ENCODE results near the gene RPS6KB2.
A peak's percentile ranks its signal among the peaks of the same experiment; 100 is the strongest.

Gene RPS6KB2

GRCh38 chr11:67437082-67437808, 9.0 kb downstream of the RPS6KB2 start, which contains the start of gene PTPRCAP:
TSS of gene PTPRCAP (minus strand) at chr11:67437682. CDS start at chr11:67437619, 63 bp downstream.
- in situ Hi-C loops (cut with HindIII; ENCODE audit: low pct_ligation_motif_present, low pct_unique_long_range_greater_than_20kb, low sequenced_read_pairs): no loop called here
- no peak for DNase-seq

GRCh38 chr11:67437809-67438157, 9.5 kb downstream of the RPS6KB2 start:
- in situ Hi-C loops (cut with HindIII; ENCODE audit: low pct_ligation_motif_present, low pct_unique_long_range_greater_than_20kb, low sequenced_read_pairs): no loop called here
- no peak for DNase-seq

GRCh38 chr11:67438158-67438902, 10.0 kb downstream of the RPS6KB2 start:
- no peak for DNase-seq
- in situ Hi-C loops (cut with HindIII; ENCODE audit: low pct_ligation_motif_present, low pct_unique_long_range_greater_than_20kb, low sequenced_read_pairs): no loop called here

GRCh38 chr11:67439321-67440228, 11.3 kb downstream of the RPS6KB2 start:
- in situ Hi-C loops (cut with HindIII; ENCODE audit: low pct_ligation_motif_present, low pct_unique_long_range_greater_than_20kb, low sequenced_read_pairs): no loop called here
- DNase-seq: peak; percentile 42

- in situ Hi-C loops (cut with HindIII; ENCODE audit: low pct_ligation_motif_present, low pct_unique_long_range_greater_than_20kb, low sequenced_read_pairs): no loop called here
- no peak for DNase-seq
Observed at GRCh38 chr11:67440229-67441097, 12.2 kb downstream of the RPS6KB2 start.

GRCh38 chr11:67441098-67441563, 12.8 kb downstream of the RPS6KB2 start:
- no peak for DNase-seq
- in situ Hi-C loops (cut with HindIII; ENCODE audit: low pct_ligation_motif_present, low pct_unique_long_range_greater_than_20kb, low sequenced_read_pairs): no loop called here

- in situ Hi-C loops (cut with HindIII; ENCODE audit: low pct_ligation_motif_present, low pct_unique_long_range_greater_than_20kb, low sequenced_read_pairs): no loop called here
- no peak for DNase-seq
Observed at GRCh38 chr11:67441731-67442351, 13.5 kb downstream of the RPS6KB2 start.

- no peak for DNase-seq
- in situ Hi-C loops (cut with HindIII; ENCODE audit: low pct_ligation_motif_present, low pct_unique_long_range_greater_than_20kb, low sequenced_read_pairs): no loop called here
Observed at GRCh38 chr11:67442504-67443404, 14.5 kb downstream of the RPS6KB2 start.

GRCh38 chr11:67445515-67445914, 17.2 kb downstream of the RPS6KB2 start:
- no peak for DNase-seq
- in situ Hi-C loops (cut with HindIII; ENCODE audit: low pct_ligation_motif_present, low pct_unique_long_range_greater_than_20kb, low sequenced_read_pairs): no loop called here

- in situ Hi-C loops (cut with HindIII; ENCODE audit: low pct_ligation_motif_present, low pct_unique_long_range_greater_than_20kb, low sequenced_read_pairs): no loop called here
- no peak for DNase-seq
Observed at GRCh38 chr11:67448220-67448609, 19.9 kb downstream of the RPS6KB2 start.

- DNase-seq: no peak
- in situ Hi-C loops (cut with HindIII; ENCODE audit: low pct_ligation_motif_present, low pct_unique_long_range_greater_than_20kb, low sequenced_read_pairs): no loop called here
Observed at GRCh38 chr11:67449116-67449844, 21.0 kb downstream of the RPS6KB2 start.

GRCh38 chr11:67450796-67451657, 22.7 kb downstream of the RPS6KB2 start:
- DNase-seq: no peak
- in situ Hi-C loops (cut with HindIII; ENCODE audit: low pct_ligation_motif_present, low pct_unique_long_range_greater_than_20kb, low sequenced_read_pairs): no loop called here

GRCh38 chr11:67451658-67451976, 23.3 kb downstream of the RPS6KB2 start:
- in situ Hi-C loops (cut with HindIII; ENCODE audit: low pct_ligation_motif_present, low pct_unique_long_range_greater_than_20kb, low sequenced_read_pairs): no loop called here
- DNase-seq: no peak

GRCh38 chr11:67452141-67452952, 24.1 kb downstream of the RPS6KB2 start, which contains the start of gene GPR152:
TSS of gene GPR152 (minus strand) at chr11:67452729. CDS start at chr11:67452724, 5 bp downstream.
- in situ Hi-C loops (cut with HindIII; ENCODE audit: low pct_ligation_motif_present, low pct_unique_long_range_greater_than_20kb, low sequenced_read_pairs): no loop called here
- DNase-seq: no peak

Data from ACHN (cell line).